ENCODE data around the gene IL1A.
A peak's percentile ranks its signal among the peaks of the same experiment; 100 is the strongest.

IL1A gene

GRCh38 chr2:112726487-112727190 lies 57.7 kb downstream of the IL1A start:
- DNase-seq (ENCODE audit: low read depth), result peak; percentile 80

GRCh38 chr2:112725545-112726457 lies 58.5 kb downstream of the IL1A start:
- DNase-seq (ENCODE audit: low read depth), result no peak

- no peak for DNase-seq (ENCODE audit: low read depth)
These were observed 59.4 kb downstream of the IL1A start for GRCh38 chr2:112724591-112725525.

GRCh38 chr2:112723995-112724394 lies 60.3 kb downstream of the IL1A start:
- DNase-seq (ENCODE audit: low read depth), result no peak
